Hepatocyte (in vitro differentiated cells): ENCODE measurements around the gene HSPE1.

Experiments
- EZH2 ChIP-seq: fragments of 200-600 bp; sonication (generic); IDR thresholded peaks from 2 replicates; pipeline ENCODE4 v1.6.1; 2016; ENCODE audit warnings: antibody characterized with exemption, mild to moderate bottlenecking, borderline replicate concordance
- TF ChIP-seq, protein P1 (sequence below): fragments of 200-600 bp; sonication (generic); IDR thresholded peaks from 2 replicates; pipeline ENCODE4 v1.5.1; 2016; ENCODE audit warnings: antibody characterized with exemption, mild to moderate bottlenecking; ENCODE audit not compliant: poor library complexity

DNA sequence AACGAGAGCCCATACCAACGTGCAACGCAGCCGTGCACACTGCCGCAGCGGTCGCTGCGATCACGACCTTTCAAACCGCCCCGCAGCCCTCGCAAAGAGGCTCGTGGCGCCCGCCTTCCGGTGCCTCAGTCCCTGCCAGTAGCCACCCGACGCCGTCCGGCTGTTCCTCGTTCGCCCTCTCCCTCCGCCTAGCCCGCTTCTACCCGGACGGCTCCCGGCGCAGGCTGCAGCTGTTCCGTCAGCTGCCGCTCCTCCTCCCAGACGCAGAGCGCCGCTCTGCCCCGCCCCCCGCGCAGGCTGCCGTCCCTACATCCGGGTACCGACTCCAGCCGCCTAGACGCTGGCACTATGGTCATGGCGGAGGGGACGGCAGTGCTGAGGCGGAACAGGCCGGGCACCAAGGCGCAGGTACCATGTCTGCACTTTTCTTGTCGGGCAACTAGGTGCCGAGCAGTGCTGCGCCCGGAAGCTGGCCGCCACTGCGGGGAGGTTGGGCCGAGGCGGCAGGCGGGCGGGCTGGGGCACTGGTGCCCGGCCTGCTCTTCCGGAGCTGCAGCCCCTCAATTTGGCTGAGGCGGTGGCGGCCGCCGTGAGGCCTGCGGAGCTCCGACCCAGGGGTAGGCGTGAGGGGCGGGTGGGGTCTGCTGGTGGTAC is 15.7 kb downstream of the HSPE1 start, which contains the start of gene MOB4:
- TF ChIP-seq, protein P1, sequence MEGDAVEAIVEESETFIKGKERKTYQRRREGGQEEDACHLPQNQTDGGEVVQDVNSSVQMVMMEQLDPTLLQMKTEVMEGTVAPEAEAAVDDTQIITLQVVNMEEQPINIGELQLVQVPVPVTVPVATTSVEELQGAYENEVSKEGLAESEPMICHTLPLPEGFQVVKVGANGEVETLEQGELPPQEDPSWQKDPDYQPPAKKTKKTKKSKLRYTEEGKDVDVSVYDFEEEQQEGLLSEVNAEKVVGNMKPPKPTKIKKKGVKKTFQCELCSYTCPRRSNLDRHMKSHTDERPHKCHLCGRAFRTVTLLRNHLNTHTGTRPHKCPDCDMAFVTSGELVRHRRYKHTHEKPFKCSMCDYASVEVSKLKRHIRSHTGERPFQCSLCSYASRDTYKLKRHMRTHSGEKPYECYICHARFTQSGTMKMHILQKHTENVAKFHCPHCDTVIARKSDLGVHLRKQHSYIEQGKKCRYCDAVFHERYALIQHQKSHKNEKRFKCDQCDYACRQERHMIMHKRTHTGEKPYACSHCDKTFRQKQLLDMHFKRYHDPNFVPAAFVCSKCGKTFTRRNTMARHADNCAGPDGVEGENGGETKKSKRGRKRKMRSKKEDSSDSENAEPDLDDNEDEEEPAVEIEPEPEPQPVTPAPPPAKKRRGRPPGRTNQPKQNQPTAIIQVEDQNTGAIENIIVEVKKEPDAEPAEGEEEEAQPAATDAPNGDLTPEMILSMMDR = no peak
- TF ChIP-seq EZH2 = no peak
